ENCODE data around the gene EIF4E3. TPM values are rescaled to one million over a fixed set of nuclear protein-coding genes. Genes with fewer than 3 reads are reported as not detected.

Gene EIF4E3
- total RNA-seq, 1 experiment from 2014 or later, result not detected

GRCh38 chr3:71662056-71662455 is 63.1 kb downstream of the EIF4E3 start:
- intact Hi-C loops (cut with micrococcal nuclease; ENCODE audit: unreplicated experiment), result no loop called here
- no TSS peak for BruUV-seq (replicated peaks)

GRCh38 chr3:71659864-71660591 is 65.2 kb downstream of the EIF4E3 start:
- Histone ChIP-seq H3K79me2 (ENCODE audit: low read depth) (no peaks in the 10 kb centered on the region), H2AFZ (no peak overlapping the region), H3K9me2 (ENCODE audit: insufficient read depth) (no peaks in the 10 kb centered on the region), H3K4me2 (no peak overlapping the region), H4K20me1 (ENCODE audit: insufficient read depth) (no peaks in the 10 kb centered on the region), H3F3A (ENCODE audit: insufficient read depth, low read depth) (no peaks in the 10 kb centered on the region), H3K36me3 (ENCODE audit: low read depth) (no peaks in the 10 kb centered on the region), H3K9me3 (ENCODE audit: insufficient read depth, low read depth) (no peaks in the 10 kb centered on the region), H3K4me1 (replicated peaks; ENCODE audit: insufficient read depth) (no peaks in the 10 kb centered on the region), H3K27ac (no peak overlapping the region), H3K4me3 (no peak overlapping the region), H3K27me3 (ENCODE audit: insufficient read depth, low read depth) (peaks cover 43% of the 10 kb centered on the region)
- no TSS peak for BruUV-seq (replicated peaks)
- no peak for DNase-seq
- ChIA-PET CTCF (no interaction called here), POLR2A (ENCODE audit: unreplicated experiment) (no interaction called here)
- TF ChIP-seq EZH2 (IDR thresholded peaks at IDR 0.05; ENCODE audit: low read depth) (no peak), CTCF (conservative IDR thresholded peaks at IDR 0.05) (no peak)
- intact Hi-C loops (cut with micrococcal nuclease; ENCODE audit: unreplicated experiment), result no loop called here

More at GRCh38 chr3:71662056-71662455, 63.1 kb downstream of the EIF4E3 start:
- ChIA-PET CTCF (no interaction called here), POLR2A (ENCODE audit: unreplicated experiment) (no interaction called here)
- no peak overlapping the region for H3K4me3 ChIP-seq
- no peaks in the 10 kb centered on the region for H3K9me3 ChIP-seq (ENCODE audit: insufficient read depth, low read depth)
- no peaks in the 10 kb centered on the region for H3K79me2 ChIP-seq (ENCODE audit: low read depth)
- TF ChIP-seq CTCF (conservative IDR thresholded peaks at IDR 0.05), result no peak
- no peak for TF ChIP-seq EZH2 (IDR thresholded peaks at IDR 0.05; ENCODE audit: low read depth)
- no peak for DNase-seq
- H3F3A ChIP-seq (ENCODE audit: insufficient read depth, low read depth), result no peaks in the 10 kb centered on the region
- no peaks in the 10 kb centered on the region for H3K36me3 ChIP-seq (ENCODE audit: low read depth)
- H4K20me1 ChIP-seq (ENCODE audit: insufficient read depth), result no peaks in the 10 kb centered on the region
- no peak overlapping the region for H3K27ac ChIP-seq
- H3K4me1 ChIP-seq (replicated peaks; ENCODE audit: insufficient read depth), result no peaks in the 10 kb centered on the region
- H3K9me2 ChIP-seq (ENCODE audit: insufficient read depth), result no peaks in the 10 kb centered on the region
- H3K27me3 ChIP-seq (ENCODE audit: insufficient read depth, low read depth), result peaks cover 43% of the 10 kb centered on the region
- no peak overlapping the region for H3K4me2 ChIP-seq
- H2AFZ ChIP-seq, result no peak overlapping the region

- POLR2A ChIA-PET (ENCODE audit: unreplicated experiment), result no interaction called here
- Histone ChIP-seq H3K4me2 (no peak overlapping the region), H2AFZ (no peak overlapping the region), H3K27me3 (ENCODE audit: insufficient read depth, low read depth) (peaks cover 48% of the 10 kb centered on the region), H3K9me2 (ENCODE audit: insufficient read depth) (no peaks in the 10 kb centered on the region), H3K4me1 (replicated peaks; ENCODE audit: insufficient read depth) (no peaks in the 10 kb centered on the region), H3K79me2 (ENCODE audit: low read depth) (no peaks in the 10 kb centered on the region), H3K9me3 (ENCODE audit: insufficient read depth, low read depth) (no peaks in the 10 kb centered on the region), H3K36me3 (ENCODE audit: low read depth) (no peaks in the 10 kb centered on the region), H3K4me3 (no peak overlapping the region), H3K27ac (no peak overlapping the region), H3F3A (ENCODE audit: insufficient read depth, low read depth) (no peaks in the 10 kb centered on the region), H4K20me1 (ENCODE audit: insufficient read depth) (no peaks in the 10 kb centered on the region)
- no TSS peak for BruUV-seq (replicated peaks)
- TF ChIP-seq EZH2 (IDR thresholded peaks at IDR 0.05; ENCODE audit: low read depth) (no peak), CTCF (conservative IDR thresholded peaks at IDR 0.05) (no peak)
- intact Hi-C loops (cut with micrococcal nuclease; ENCODE audit: unreplicated experiment), result no loop called here
- no peak for DNase-seq
- CTCF ChIA-PET, result no interaction called here
These were observed 67.2 kb downstream of the EIF4E3 start for GRCh38 chr3:71657831-71658530.
